SW480 (cell line): ENCODE results near the gene PSMC2.
A peak's percentile ranks its signal among the peaks of the same experiment; 100 is the strongest.
"Not testable (repeated sequence)": the region's sequence is repeated elsewhere in the genome, so short reads cannot be mapped to it uniquely, and the experiment has no call there.

Experiments used
- DNase-seq: peaks from one replicate; pipeline ENCODE4 v3.0.0-alpha.2; 2016; ENCODE audit warnings: low spot score

PSMC2 gene

DNA sequence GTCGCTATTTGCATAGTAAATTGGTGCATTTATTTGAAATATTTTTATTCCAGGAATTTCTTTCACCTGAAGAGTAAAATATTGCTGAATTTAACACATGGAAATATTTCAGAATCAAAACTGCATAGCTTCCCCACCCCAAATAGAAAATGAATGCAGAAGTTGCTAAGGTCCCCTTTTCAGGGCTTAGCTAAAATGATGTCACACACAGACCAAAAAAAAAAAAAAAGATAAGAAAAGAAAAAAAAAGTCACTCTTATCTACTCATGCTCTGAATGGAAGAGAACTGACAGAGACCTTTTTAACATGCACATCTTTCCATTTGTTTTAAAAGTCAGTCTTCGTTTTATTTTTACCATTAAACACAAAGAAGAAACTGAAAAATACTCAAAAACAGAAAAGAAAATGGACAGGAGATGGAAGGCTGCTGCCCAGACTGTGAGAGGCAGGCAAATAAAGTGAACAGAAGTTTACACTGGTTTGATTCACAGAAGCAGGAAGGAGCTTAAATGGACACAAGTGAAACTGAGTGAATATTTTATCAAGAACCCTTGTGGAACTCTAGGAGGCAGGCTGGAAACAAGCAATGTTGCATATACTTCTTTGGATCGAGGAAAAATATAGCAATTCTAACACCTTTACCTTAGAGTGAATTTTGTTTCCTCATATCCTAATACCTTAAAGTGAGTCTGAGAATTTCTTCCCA, 32.0 kb downstream of the PSMC2 start:
- DNase-seq, result peak; percentile 22

DNA sequence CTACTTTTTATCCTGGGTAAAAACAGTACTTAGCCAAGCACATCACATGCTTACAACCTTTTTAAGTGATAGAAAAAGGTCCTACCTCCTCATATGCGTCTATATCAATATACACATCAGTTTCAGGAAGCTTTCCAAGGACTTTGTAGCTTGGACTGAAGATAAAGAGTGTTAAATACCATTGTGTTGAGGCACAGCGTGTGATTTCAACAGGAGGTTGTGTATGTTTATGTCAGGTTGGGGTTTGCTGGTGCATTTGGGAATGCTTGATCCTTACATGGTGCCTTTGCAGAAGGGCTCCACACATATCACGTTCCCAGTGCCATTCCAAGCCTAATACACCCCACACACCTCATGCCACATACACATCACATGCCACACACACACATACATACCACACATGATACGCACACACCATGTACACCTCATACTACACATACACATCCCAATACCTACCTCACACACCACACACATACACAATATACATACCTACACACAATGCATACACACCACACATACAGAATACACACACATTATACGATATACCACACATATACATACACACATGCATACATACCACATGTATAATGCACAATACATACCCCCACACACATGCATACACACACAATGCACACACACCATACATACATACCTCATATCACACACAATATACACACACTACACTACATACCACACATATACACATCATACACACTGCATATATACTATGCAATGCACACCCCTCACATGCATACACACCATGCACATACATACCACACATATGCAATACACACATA, 33.1 kb downstream of the PSMC2 start:
- DNase-seq, result no peak

DNA sequence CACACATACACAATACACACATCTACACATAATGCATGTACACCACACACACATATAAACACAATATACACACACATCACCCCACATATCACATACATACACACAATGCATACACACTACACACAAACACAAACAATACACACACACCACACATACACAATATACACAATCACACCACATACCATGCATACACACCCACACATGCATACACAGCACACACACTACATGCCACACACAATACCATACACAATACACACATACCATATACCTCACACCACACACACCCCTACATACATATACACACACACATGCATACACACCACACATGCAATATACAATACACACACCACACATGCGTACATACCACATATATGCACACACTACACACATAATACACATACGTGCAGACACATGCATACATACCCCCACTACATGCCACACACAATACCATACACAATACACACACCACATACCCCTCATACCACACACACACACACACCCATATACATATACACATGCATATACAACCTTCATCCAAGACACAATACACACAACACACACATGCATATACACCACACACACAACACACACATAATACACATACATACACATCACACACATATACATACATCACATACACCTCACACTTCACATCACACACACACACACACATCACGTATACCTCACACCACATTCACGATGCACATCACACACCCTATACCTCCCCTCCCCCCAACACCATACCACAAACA, 34.0 kb downstream of the PSMC2 start:
- no peak for DNase-seq

DNA sequence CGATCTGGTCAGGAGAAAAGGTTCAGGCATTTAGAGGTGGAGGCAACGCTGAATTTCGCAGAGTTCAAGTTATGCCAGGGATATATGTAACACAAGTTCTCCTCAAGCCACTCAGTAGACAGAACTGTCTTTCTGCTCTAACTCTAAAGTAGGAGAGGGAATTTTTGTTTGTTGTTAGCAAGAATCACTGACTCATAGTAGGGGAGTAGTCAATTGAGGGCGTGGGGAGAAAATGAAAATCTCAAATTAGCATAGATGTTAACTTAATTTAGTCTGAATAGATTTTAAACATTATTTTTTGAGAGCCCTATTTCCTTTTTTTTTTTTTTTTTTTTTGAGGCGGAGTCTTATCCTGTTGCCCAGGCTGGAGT, 34.6 kb downstream of the PSMC2 start:
- no peak for DNase-seq

DNA sequence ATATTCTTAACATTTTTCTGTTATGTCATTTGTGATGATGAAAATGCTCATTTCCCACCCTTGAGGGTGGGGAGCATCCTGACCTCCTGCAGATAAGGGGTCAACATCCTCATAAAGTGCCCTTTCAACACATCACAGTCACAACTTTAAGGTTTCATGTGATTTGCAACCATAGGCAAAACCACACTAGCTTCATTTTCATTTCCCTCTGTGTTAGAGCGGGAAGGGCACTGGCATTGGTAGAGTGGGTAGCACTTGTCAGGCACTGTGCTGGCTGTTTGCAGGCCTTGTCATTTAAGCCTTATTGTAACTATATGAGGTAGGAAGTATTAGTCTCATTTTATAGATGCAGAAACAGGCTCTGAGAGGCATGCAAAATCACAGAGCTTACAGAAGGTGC, 39.8 kb downstream of the PSMC2 start:
- DNase-seq, result no peak

DNA sequence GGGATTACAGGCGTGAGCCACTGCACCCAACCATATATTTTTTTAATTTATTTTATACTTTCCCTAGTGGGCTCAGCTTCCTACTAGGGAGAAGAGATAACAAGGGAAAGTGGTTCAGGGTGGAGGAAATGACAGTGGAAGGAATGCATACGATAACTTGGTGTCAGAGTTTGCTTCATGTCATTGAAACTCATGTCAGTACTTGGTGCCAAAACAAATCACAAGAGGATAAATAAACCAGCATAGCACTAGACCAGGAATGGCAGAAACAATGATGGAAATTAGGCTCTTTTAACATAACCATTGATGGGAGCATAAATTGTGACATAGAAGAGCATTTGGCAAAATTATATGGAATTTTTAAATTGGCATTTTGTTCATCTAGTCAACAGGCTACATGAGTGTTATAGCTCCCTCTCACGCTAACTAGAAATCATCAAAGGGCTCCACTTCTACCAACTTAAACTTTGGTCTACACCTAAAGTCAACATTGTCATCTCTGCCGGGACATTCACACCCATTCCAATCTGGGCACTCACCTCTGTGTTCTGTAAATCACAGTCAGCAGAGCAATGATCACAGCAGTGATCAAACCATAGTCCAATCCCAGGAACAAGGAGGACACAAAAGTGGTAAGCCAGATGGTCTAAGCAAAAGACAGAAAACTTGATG, 41.2 kb downstream of the PSMC2 start:
- DNase-seq, result no peak

DNA sequence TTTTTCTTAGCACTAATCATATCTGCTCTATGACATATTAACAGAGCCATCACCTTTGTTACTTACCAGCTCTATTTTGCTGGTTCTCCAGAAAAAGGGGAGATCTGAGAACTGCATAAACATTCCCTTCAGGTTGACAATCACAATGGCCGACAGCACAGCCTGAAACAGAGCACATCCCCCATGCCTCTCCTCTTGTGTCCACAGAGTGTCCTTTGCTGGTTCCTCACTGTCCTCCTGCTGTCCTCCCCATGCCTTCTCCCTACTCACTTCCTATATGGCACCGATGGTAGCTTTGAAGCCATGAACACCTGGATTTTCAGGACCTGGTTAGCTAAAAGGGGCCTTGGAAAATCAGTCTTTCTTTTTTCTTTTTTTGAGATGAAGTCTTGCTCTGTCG, 41.8 kb downstream of the PSMC2 start:
- DNase-seq, result no peak

DNA sequence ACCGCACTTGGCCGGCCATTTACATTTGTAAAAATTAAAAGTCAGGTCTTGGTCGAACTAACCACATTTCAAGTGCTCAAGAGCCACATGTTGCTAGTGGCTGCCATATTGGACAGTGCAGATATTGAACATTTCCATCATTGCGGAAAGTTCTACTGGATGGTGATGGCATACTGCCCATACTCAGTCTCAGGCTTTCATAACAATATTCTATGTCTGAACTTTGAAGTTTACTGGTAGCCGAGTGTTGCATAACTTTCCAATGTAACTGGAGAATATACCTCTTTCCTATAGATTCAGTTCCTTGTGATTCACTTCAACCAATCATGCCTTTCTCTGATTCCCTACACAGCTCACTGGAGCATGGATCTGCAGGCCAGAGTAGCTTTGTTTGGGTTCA, 43.7 kb downstream of the PSMC2 start:
- no peak for DNase-seq

DNA sequence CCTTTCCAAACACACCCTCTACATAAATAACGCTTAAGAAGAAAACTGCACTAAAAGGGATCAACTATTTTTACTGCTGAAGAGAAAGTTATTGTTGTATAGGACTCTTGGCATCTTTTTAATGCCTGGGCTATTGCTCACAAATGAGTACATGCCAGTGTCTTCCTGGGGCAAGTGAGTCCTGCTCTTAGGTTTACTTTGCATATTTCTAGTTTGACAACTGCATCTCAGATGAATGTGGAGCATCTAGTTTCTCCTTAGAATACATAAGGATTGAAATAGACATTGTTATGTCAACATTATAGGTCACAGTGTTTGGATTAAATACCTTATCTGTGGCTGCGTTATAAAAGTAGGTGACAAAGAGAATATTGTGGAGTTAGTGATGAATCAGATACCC, 44.5 kb downstream of the PSMC2 start:
- DNase-seq, result no peak

DNA sequence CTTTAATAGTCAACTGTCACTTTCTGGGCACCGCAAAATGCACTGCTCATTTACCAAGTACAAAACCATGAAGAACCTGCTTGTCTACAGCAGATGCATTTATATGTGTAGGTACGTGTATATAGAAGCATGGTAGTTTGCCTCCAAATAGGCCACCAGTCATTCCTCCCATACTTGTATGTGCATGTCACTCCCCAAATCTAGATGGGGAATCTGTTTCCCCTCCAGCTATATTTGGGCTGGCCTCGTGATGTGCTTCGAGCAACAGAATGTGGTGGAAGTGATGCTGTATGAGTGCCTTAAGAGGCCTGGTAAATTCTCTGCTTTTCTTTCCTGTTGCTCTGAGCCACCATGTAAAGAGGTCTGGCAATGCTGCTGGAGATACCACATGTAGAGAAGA, 47.1 kb downstream of the PSMC2 start:
- no peak for DNase-seq

DNA sequence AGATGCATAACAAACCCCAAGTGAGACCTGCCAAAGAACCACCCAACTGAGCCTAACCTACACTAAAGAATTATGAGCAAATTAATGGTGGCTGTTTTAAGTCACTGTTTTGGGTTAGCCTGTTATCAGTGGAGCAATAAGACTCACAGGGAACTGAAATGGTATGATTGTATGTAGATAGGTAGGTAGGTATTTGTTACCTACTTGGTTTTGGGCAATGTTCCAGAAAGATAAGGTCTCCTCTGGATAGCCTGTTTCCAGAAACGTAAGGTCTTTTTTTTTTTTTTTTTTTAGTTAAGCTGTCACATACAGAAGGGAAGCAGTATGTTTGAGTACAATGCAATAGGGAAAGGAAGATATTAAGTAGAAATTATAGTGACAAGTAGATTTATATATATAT, 47.6 kb downstream of the PSMC2 start:
- DNase-seq, result no peak

DNA sequence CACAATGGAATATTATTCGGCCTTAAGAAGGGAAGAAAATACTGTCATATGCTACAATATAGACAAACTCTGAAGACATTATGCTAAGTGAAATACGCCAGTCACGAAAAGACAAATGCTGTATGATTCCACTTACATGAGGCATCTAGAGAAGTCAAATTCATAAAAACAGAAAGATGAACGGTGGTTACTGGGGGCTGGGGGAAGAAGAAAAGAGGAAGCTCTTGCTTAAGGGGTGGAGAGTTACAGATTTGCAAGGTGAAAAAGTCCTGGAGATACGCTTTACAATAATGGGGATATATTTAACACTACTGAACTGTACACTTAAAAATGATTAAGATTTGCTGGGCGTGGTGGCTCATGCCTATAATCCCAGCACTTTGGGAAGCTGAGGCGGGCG, 49.0 kb downstream of the PSMC2 start:
- DNase-seq, result no peak

DNA sequence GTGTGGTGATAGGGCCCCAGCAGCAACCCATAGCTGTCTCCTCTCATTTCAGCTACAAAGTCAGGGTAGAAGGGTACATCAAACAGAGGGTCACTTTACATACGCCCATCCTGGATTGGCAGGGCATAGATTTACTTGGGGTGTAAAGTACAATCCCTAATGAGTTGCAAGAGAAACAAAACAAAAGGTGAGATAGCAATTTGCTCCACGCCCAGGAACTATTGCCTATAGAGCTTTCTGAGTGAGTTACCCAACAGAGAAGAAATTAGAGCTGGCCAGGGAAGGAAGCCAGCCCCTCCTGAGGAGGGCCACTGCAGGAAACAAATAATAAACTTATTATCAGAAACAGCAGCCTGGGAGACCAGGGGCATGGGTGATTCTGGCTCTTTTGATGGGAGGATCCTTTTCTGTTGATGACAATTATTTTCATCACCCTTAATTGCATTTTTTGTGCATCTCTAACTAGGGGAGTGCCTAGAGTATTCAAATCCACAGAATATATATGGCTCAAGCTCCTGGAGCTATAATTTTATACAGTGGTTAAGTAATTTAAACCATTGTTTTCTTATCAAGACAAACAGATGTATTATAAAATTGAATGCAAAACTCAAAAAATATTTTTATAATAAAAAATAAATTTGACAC, 51.2 kb downstream of the PSMC2 start:
- no peak for DNase-seq

DNA sequence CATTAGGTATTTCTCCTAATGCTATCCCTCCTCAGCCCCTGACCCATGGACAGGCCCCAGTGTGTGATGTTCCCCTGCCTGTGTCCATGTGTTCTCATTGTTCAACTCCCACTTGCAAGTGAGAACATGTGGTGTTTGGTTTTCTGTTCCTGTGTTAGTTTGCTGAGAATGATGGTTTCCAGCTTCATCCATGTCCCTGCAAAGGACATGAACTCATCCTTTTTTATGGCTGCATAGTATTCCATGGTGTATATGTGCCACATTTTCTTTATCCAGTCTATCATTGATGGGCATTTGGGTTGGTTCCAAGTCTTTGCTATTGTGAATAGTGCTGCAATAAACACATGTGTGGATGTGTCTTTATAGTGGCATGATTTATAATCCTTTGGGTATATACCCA, 52.2 kb downstream of the PSMC2 start:
- DNase-seq, result not testable (repeated sequence)

DNA sequence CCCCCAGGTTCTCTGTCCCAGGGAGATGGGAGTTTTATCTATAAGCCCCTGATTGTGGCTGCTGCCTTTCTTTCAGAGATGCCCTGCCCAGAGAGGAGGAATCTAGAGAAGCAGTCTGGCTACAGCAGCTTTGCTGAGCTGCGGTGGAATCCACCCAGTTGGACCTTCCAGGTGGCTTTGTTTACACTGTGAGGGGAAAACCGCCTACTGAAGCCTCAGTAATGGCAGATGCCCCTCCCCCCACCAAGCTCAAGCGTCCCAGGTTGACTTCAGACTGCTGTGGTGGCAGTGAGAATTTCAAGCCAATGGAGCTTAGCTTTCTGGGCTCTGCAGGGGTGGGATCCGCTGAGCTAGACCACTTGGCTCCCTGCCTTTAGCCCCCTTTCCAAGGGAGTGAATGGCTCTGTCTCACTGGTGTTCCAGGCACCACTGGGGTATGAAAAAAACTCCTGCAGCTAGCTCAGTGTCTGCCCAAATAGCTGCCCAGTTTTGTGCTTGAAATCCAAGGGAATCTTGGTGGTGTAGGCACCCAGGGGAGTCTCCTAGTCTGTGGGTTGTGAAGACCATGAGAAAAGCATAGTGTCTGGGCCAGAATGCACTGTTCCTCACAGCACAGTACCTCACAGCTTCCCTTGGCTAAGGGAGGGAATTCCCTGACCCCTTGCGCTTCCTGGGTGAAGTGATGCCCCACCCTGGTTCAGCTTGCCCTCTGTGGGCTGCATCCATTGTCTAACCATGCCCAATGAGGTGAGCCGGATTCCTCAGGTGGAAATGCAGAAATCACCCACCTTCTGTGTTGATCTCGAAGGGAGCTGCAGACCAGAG, 58.6 kb downstream of the PSMC2 start:
- DNase-seq, result not testable (repeated sequence)

DNA sequence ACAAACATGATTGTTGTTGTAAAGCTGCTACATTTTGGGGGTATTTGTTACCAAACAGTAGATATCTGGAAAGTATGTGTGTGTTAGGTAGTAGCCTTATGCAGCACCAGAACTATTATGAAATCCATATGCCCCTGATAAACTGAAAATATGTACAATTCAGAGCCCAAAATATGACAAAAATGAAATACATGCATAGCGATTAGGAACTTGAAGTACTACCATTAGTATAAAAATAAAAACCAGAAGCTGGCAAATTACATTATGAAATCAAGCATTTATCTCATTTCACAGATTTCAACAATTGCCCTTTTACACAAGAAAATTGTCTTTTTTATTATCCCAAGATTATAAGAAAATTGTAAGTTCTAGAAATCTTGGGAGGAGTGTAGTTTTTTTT, 64.7 kb downstream of the PSMC2 start:
- no peak for DNase-seq

DNA sequence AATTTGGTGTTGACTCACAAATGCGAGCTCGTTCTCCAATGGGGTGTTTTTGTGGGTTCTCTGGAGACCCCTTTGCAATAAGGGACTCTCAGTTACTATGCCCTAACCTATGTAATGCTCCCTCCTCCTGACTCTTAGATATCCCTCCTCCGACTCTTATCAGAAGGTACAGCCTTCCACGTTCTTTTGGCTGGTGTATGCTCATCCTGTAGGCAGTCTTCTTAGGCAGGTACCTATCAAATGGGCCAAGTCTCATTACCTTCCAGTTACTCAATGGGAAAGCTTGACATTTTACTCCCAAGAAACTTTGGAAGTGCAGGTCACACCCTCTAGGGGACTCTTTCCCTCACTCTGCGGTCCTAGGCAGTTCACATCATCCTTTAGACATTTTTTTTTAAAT, 66.0 kb downstream of the PSMC2 start:
- DNase-seq, result no peak

DNA sequence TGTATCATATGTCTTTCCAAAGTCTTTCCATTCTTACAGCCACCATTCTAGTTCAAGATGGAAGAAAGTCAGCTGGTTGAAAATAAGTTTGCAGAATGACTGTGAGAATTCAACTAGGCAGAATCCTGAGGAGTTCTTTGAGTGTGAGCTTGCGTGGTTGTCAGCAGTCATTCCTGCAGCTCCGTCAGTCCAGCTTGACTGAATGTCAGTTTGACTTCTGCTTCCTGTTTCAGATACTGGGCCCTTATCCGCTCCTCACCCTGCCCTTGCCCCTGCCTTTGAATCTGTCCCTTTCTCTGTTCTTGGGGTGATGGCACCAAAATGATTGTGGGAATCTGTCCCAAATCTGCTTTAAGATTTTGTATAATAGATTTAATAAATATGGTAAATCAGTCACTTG, 70.8 kb downstream of the PSMC2 start:
- no peak for DNase-seq
